Nephron (organoid): ENCODE results near the gene AUH.

ENCODE experiments used
- H3K27ac Mint-ChIP-seq, 3 experiments: 2 replicates each; pipeline ENCODE4 v1.8.0; 2020; ENCODE audit warnings: mixed read lengths in 3 of 3, mild to moderate bottlenecking in 2 of 3, moderate library complexity in 1 of 3
- H3K27me3 Mint-ChIP-seq: 2 replicates; pipeline ENCODE4 v1.8.0; 2021; ENCODE audit warnings: low read depth, mild to moderate bottlenecking, moderate library complexity, mixed read lengths
- H3K36me3 Mint-ChIP-seq: 2 replicates; pipeline ENCODE4 v1.8.0; 2020; ENCODE audit warnings: low read depth, mixed read lengths
- H3K4me1 Mint-ChIP-seq: 2 replicates; pipeline ENCODE4 v1.8.0; 2020; ENCODE audit warnings: mixed read lengths
- H3K4me3 Mint-ChIP-seq, 3 experiments: 2 replicates each; pipeline ENCODE4 v1.8.0; 2020; ENCODE audit warnings: mild to moderate bottlenecking in 3 of 3, mixed read lengths in 3 of 3, moderate library complexity in 2 of 3
- H3K9me3 Mint-ChIP-seq: 2 replicates; pipeline ENCODE4 v1.8.0; 2020; ENCODE audit warnings: mixed read lengths
- TF ChIP-seq, protein P1 (sequence below), 3 experiments: fragments of 200-600 bp; sonication (generic); IDR thresholded peaks; one replicate each; pipeline ENCODE4 v1.5.0; 2021; ENCODE audit warnings: antibody characterized with exemption in 3 of 3; ENCODE audit not compliant: unreplicated experiment in 3 of 3

Gene AUH

DNA sequence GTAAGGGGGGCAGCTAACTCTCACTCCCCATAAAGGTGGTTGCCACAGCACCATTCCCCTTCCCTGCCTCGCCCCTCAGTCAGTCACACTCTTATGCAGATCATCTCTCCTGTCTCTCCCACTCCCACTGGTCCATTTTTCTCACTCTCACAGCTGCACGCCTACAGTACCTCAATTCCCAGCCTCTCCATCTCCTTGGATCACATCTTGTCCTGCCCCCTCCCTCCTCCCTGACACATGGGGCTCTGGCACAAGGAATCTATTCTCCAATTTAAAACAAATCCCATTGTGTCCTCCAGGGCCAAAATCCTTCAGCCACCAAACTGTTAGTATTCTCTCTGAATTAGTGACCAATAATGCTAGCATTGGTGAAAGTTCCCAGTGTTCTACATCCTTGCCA is 114.4 kb downstream of the AUH start:
- no peaks in the 10 kb centered on the region for H3K27me3 Mint-ChIP-seq

GRCh38 chr9:91246846-91247245 is 114.9 kb downstream of the AUH start:
- no peaks in the 10 kb centered on the region for H3K9me3 Mint-ChIP-seq
- TF ChIP-seq, protein P1, sequence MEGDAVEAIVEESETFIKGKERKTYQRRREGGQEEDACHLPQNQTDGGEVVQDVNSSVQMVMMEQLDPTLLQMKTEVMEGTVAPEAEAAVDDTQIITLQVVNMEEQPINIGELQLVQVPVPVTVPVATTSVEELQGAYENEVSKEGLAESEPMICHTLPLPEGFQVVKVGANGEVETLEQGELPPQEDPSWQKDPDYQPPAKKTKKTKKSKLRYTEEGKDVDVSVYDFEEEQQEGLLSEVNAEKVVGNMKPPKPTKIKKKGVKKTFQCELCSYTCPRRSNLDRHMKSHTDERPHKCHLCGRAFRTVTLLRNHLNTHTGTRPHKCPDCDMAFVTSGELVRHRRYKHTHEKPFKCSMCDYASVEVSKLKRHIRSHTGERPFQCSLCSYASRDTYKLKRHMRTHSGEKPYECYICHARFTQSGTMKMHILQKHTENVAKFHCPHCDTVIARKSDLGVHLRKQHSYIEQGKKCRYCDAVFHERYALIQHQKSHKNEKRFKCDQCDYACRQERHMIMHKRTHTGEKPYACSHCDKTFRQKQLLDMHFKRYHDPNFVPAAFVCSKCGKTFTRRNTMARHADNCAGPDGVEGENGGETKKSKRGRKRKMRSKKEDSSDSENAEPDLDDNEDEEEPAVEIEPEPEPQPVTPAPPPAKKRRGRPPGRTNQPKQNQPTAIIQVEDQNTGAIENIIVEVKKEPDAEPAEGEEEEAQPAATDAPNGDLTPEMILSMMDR (IDR thresholded peaks at IDR 0.05; ENCODE audit: unreplicated experiment in 3 of 3) = no peak

More for the DNA sequence above, 114.4 kb downstream of the AUH start:
- Mint-ChIP-seq H3K4me1 (peaks cover 21% of the 10 kb centered on the region), H3K27ac (peak overlapping the region in 2 of 3 experiments; percentile 10 to 67), H3K9me3 (no peaks in the 10 kb centered on the region), H3K4me3 (no peak overlapping the region), H3K36me3 (no peaks in the 10 kb centered on the region)
- TF ChIP-seq, protein P1 (IDR thresholded peaks at IDR 0.05; ENCODE audit: unreplicated experiment in 3 of 3) = no peak

GRCh38 chr9:91245431-91246313 is 116.0 kb downstream of the AUH start:
- no peaks in the 10 kb centered on the region for H3K36me3 Mint-ChIP-seq
- H3K9me3 Mint-ChIP-seq = no peaks in the 10 kb centered on the region
- H3K4me1 Mint-ChIP-seq = peaks cover 19% of the 10 kb centered on the region
- no peak overlapping the region for H3K4me3 Mint-ChIP-seq
- TF ChIP-seq, protein P1 (IDR thresholded peaks at IDR 0.05; ENCODE audit: unreplicated experiment in 3 of 3) = no peak
- no peak overlapping the region for H3K27ac Mint-ChIP-seq
- no peaks in the 10 kb centered on the region for H3K27me3 Mint-ChIP-seq

More at GRCh38 chr9:91246846-91247245, 114.9 kb downstream of the AUH start:
- Mint-ChIP-seq H3K27me3 (no peaks in the 10 kb centered on the region), H3K4me1 (peaks cover 21% of the 10 kb centered on the region), H3K36me3 (no peaks in the 10 kb centered on the region), H3K27ac (peak overlapping the region in 2 of 3 experiments; percentile 10 to 67), H3K4me3 (no peak overlapping the region)

- Mint-ChIP-seq H3K27me3 (no peaks in the 10 kb centered on the region), H3K27ac (no peak overlapping the region), H3K36me3 (no peaks in the 10 kb centered on the region), H3K9me3 (no peaks in the 10 kb centered on the region), H3K4me1 (peaks cover 7% of the 10 kb centered on the region), H3K4me3 (no peak overlapping the region)
- TF ChIP-seq, protein P1 (IDR thresholded peaks at IDR 0.05; ENCODE audit: unreplicated experiment in 3 of 3) = no peak
These were observed 118.7 kb downstream of the AUH start for GRCh38 chr9:91243029-91243428.

- H3K36me3 Mint-ChIP-seq = no peaks in the 10 kb centered on the region
- H3K4me3 Mint-ChIP-seq = no peak overlapping the region
- no peaks in the 10 kb centered on the region for H3K9me3 Mint-ChIP-seq
- peaks cover 7% of the 10 kb centered on the region for H3K4me1 Mint-ChIP-seq
- no peaks in the 10 kb centered on the region for H3K27me3 Mint-ChIP-seq
- H3K27ac Mint-ChIP-seq = peak overlapping the region; percentile 68 to 83 (median 73)
- TF ChIP-seq, protein P1 (IDR thresholded peaks at IDR 0.05; ENCODE audit: unreplicated experiment in 3 of 3) = no peak
These were observed 119.8 kb downstream of the AUH start for GRCh38 chr9:91241909-91242308.
